HG03378 (cell line): ENCODE data around the gene FZR1.
A peak's percentile ranks its signal among the peaks of the same experiment; 100 is the strongest.

ENCODE experiments used
- ATAC-seq: cut with Tn5 transposase; IDR thresholded peaks from one replicate; pipeline ENCODE4 v1.9.1; 2021; ENCODE audit warnings: mild to moderate bottlenecking, moderate library complexity; ENCODE audit not compliant: unreplicated experiment

FZR1 gene

DNA sequence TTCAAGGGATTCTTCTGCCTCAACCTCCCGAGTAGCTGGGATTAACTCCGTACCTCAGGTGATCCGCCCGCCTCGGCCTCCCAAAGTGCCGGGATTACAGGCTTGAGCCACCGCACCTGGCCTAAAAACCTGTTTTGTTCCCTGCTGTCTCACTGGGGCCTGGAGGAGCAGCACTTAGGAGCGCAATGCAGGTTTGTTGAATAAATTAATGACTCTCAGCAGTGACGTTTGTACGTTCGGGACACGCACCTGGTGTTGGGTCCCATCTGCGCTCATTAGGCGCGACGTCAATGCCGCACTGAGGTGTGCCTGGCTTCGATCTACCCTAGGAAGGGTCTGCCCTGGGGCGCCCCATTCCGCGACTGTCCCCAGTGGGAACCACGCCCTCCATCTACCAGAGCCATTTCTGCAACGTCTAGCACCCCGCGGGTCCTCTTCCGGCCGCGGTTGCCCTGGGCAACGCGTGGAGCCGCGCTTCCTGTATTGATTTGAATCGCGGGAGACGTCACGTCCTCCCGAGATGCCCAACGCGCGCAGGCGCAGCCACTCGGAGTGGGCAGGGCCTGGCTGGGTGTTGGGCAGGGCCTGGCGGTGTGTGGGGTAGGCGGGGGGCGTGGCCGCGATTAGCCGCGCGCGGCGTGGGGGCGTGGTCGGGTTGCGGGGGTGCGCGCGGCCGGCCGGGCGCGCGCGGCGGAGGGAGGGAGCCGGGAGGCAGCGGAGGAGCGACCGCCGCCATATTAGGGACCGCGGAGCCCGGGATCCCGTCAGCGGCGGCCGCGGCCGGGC lies at the start of gene FZR1:
FZR1 (plus strand) TSS at position 714 of the 786 bp plus-strand sequence. CDS start 16,679 bp downstream, outside the sequence.
- peak; percentile 76 for ATAC-seq

DNA sequence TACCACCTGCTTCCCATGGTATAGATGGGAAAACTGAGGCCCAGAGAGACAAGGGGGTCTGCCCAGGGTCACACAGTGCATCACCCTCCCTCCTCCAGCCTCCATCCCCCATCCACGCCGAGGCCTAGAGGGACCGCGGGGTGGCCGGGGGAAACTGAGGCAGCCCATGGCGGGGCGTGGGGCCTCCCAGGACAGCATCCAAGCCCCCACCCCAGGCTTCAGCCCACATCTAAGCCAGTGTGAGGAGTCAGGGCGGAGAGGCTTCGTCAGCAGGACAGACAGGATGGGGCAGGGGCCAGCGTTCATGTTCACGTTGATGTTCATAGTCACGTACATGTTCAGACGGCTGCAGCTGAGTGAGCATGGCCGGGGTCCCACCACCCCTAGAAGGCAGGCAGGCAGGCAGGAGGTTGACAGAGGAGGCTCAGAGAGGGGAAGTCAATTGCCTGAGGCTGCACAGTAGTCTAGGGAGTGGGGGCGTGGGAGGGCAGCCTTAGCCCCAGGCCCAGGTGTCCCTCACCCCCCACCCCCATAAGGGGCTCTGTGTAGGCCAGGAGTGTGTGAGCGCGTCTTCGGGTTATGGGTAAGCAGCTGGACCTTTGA lies 49.1 kb upstream of the FZR1 start:
- no peak for ATAC-seq

DNA sequence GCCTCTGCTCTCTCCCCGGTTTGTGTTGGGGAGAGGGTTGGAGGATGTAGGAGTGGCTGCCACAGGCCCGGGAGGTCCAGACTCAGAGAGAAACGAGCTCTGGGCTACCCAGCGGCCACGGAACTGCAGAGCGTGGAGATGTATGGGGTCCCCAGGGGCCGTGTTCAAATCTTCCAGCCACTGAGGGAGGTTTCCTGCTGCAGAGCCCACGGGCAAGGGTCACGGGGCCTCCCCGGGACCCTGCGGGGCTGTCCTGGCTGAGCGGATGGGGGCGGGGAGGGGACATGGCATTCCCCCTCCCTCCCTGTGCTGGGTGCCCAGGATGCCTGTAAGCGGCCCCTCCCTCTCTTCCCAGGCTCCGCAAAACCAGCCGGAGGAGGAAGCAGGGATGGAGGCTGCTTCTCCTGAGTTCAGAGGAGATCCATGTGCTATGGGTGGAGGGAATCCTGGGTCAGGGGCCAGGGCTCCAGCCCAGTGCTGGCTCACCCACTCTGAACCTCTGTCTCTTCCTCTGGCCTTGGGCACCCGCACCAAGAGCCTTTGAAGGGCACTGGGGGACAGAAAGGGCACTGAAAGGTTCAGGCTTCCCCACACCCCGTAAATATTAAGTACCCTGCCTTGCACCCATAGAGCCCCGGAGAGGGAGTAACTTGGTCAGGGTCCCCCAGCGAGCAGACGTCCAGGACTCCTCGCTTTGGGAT lies 48.4 kb upstream of the FZR1 start:
- ATAC-seq: no peak

DNA sequence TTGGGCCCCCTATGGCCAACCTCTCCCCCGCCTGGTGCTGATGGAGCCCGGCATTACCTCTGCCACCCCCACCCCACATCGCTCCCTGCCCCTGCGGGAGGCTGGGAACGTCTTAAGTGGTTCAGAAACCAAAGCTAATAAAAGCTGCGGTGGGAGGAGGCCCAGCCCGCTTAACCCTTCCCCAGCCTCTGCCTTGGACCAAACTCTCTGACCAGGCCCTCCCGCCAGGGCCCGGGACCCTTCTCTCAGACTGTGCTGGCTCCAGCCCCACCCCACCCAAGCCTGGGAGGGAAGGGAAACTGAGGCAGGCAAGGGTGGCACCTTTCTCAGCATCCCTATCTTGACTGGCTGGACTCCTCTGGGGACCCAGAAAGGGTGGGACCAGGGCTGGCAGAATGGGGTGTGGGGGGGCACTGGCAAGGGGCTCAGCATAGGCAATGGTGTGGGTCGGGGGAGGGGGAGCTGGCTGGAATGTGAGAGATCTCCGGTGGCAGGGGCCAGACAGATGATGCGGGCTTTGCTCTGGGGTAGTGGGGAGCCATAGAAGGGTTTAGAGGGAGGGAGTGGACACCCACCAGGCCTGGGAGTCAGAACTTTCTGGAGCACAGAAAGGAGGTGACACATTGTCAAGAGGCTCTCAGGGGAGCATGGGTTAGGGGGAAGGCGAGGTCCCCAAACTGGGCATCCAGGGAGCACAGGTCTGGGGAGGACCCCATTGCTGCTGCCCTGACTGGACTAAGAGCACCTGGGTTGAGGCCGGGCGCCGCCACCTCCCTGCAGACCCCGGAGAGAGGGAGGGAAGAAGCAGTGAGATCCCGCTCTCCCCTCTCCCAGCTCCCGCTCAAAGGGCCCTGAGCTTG lies 47.7 kb upstream of the FZR1 start:
- ATAC-seq: no peak

DNA sequence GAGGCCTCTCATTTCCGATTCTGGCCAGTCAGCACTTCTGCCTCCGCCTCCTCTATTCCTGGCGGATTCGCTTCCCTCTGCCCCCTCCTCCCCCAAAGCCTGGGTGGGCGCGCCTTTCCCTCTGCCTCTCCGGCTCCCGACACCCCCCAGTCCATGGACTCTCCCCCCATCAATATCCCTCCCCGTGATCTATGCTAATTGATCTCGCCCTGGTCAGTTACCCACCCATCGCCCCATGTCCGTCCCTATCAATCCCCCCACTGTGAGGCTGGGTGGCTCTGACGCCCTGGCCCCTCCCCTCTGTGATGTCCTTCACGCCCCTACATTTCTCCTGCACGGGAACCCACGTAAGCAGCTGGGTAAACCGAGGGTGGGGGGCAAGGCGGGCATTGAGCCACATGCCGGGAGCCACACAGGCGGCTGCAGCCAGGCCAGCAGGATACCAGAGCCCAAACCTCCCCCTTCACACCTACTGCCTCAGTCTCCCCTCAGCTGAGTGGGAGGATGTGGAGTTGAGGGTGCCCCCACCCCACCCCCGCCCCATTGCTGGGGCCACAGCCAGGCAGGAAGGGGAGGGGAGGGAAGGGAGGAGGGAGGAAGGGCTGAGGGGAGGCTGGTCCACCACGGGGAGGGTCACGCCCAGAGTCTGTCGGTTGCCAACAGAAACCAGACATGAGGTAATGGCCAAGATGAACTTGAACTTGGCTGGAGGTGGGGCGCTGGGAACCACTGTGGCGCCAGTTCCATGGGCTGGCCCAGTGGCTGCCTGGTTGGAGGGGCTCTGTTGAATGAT lies 46.8 kb upstream of the FZR1 start:
- ATAC-seq: no peak

DNA sequence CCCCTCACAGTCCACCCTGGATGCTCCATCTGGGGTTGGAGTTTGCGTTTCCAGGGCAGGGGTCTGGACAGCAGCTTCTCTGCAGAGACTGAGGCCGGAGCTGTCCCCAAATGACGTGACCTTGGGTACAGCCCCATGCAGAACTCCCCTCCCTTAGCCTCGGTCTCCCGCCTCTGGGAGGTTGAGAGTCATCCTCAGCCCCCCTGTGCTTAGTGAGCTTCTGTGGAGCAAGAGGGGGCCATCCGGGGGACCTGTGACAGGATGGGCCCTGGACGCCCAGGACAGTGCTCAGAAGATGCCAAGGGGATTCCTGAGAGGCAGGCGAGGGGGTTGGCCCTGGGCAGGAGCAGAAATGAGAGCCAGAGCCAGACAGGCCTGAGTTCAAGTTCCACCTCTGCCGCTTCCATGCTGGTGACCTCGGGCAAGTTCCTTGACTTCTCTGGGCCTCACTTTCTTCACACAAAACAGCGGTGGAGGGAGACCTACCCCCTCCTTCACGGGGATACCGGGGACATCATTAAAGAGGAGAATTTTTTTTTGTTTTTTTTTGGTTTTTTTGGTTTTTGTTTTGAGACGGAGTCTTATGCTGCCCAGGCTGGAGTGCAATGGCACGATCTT lies 46.0 kb upstream of the FZR1 start:
- ATAC-seq: no peak

DNA sequence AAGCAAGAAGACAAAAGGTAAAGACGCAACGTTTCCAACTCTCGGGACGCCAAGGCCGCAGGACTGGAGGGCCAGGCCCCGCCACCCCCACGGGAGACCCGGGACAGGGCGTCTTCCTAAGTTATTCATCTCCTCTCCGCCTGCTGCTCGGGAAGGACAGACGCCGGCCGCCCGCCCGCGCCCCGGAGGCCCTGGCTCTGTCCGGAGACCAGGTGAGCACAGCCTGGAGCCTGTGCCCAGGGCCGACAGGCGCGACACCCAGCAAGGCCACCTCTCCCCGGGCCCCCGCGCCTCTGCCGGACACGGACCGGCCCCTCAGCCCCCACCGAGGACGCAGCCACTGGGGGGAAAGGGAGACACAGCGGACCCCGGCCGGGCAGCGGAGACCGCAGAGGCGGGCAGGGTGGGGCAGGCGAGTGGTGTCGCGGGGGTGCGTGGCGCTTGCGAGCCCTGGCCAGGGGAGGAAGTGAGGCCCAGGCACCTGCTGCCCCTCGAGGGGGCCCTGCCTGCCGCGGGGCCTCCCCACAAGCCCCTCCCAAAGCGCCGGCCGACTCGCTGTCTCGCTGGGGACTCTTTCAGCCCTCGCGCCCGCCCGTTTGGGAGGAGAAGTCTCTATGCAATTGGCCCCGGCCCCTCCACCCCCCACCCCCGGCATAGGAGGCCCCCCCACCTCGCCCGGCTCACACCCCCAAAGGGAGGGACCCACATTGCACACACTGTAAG lies 43.0 kb upstream of the FZR1 start:
- ATAC-seq: no peak

DNA sequence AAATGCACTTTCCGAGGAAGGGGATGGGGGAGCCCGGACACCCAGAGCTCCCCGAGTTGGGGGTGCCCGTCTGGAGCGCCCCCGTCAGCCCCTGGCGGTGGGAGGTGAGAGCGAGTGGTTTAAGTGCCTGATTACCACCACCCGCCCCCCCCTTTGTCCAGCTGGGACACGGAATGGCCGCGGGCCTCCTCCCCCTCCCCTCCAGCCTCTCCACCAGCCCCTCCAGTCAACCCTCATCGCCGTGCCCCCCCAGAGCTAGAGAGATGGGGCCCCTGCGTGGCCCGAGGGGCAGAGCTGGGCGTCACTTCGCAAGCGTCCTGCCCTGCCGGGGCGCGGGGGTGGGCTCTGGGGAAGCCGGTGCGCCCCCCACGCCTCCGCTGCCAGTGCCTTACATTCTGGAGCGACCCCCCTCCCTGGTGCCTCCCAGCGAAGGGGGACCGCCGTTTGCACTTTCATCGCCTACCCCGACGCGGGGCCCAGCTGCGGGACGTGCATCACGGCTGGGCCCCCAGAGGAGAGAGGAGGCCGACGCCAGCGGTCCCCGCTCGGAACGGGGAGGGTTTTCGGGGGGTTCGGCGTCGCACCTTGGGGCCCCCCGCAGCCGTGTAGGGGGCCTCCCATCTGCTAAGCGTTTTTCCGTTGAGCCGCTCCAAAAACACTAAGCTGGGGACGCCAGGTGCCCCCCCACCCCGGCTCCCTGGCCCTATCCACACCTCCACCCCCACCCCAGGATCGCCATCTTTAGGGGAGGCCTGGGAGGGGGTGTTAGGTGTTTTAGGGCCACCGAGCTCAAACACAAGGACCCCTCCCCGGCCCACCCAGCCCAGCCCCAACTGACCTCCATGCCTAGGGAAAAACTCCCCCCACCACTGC lies 42.2 kb upstream of the FZR1 start:
- ATAC-seq: no peak

DNA sequence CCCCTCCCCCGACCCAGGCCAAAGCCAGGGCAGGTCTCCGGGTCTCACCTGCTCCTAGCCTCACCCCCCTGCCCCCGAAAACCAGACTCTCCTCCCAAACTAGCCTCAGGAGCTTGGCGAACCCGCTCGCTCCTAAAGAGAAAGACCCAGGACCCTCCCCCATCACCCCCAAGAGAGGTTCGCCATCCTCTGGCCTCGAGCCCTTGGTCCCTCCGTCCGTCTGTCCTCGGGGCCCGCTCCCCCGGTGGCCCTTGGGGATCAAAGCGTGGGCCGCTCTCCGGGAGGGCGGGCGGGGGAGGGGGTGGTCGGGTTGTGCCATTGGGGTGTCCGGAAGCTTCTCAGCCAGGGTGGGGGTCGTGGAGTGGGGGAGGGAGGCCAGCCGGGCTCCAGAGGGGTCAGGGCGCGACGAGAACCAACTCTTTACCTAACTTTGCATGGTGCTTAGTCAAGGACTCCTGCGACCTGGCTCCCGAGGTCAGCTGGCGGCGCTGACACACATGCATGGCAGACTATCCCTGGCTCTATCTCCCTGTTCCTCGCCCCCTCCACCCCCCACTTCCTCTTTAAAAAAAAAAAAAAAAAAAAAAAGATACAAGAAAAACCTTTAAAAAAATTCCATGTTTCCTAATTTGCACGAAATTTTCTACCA lies 41.4 kb upstream of the FZR1 start:
- ATAC-seq: no peak

DNA sequence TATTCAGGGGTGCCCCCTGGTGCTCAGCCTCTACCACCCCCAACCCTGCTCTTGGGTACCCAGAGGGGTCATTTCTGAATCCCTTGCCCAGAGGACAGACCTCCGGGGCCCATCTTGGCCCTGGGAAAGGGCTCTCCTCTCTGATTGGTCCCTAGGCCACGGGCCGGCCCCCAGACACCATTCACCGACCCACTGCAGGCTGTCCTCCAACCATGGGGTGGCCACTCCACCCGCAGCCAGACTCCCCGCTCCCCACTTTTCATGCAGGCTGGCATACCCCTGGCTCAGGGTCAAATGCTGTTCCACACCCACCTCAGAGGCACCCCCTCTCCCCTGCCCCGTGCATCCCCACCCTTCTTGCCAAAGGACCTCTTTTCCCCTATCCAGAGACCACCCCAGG lies 40.6 kb upstream of the FZR1 start:
- no peak for ATAC-seq

DNA sequence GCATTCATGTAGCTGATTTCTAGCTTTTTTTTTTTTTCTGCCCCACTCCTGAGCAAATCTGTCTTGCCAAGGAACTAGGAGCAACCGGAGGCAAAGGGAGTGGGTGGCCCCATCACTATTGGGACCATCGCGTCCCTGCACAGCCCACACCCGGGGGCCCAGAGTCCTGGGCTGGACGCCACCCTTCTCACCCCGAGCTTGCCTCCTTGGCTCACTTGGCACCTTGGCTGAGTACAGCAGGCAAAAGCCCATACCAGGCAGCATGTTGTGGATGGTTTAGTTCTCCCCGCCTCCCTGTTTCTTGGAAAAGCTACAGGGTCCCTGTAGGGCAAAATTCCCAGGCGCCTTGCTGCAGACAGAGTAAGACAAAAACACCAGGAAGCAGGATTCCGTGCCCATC lies 39.5 kb upstream of the FZR1 start:
- no peak for ATAC-seq

DNA sequence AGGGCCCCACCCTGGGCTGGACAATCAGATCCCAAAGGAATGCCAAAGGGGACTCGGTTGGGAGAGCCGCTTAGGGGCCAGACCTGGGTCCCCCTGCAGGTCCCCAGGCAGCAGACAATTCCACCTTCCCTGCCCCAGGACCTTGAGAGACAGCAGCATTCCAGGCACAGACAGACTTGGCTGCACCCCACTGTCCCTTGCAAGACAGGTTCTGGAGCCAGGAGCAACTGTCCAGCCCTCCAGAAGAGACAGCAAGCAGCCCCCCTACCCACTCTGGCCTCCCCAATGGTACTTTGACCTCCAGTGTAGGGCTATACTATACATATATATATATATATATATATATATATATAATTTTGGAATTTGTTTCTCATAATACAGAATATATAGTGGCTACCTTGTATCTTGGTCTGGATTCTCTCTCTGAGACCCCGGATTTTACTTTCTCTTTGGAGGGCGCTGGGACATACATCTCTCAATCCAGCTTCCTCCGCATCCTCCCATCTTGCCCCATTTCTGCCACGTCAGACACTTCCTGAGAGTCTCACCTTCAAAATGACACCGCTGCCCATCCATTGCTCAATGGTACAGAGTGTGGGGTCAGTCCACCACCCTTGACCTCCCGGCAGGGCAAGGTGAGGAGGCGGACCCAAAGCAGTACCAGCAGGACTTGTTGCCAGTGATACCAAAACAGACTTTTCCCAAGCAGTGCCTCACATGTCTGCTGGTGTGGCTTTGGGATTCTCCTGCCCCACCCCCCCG lies 38.5 kb upstream of the FZR1 start:
- no peak for ATAC-seq

DNA sequence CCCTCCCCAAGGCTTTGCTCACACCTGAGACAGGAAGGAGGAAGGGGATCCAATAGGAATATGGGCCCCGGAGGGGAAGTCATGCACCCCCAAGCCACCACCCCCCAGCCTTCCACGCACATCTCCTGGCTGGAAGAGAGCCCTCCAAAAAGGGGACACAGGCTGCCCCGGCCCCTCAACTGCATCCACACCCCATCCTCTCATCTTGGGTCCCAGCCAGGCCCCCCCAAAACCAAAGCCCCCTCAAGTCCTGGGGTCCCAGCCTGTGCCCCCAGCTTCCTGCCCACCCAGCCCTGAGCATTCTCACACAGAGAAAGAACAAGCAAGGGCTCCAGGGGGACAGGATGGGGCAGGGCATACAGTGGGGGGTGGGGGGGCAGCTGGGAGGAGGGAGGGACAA lies 37.9 kb upstream of the FZR1 start:
- ATAC-seq: no peak

DNA sequence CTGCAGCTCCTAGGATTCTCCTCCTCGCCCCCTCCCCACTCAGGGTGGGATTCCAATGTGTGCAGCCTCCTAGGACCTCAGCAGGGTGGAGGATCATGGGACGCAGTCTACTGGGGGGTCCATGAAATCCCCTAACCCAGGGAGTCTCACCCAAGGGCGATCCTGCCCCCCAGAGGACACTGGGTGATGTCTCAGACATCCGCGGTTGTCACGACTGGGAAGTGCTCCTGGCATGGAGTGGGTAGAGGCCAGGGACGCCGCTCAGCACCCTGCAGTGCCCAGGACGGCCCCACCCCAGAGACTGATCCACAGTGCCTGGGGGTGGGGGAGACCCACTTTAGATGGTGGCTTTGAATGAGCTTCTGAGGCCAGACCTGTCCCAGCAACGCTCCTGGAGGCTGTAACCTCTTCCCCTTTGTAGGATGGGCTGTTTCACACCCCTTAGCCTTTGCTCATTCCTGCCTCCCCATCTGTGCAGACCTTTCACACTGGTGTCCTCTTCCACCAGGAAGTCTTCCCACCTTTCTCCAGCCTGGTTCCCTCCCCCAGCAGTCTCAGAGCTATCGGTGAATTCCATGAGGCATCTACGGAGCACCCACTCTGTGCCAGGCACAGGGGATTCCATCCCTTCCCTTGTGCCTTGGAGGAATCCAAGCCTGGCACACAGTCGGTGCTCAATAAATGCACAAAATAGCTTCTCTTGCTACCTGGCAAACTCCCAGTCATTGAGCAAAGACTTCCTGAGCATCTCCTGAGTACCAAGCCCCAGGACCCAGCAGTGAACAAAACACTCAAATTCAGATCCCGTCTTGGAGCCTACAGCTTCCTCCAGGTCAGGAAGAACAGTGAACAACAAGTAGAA lies 36.2 kb upstream of the FZR1 start:
- ATAC-seq: no peak

DNA sequence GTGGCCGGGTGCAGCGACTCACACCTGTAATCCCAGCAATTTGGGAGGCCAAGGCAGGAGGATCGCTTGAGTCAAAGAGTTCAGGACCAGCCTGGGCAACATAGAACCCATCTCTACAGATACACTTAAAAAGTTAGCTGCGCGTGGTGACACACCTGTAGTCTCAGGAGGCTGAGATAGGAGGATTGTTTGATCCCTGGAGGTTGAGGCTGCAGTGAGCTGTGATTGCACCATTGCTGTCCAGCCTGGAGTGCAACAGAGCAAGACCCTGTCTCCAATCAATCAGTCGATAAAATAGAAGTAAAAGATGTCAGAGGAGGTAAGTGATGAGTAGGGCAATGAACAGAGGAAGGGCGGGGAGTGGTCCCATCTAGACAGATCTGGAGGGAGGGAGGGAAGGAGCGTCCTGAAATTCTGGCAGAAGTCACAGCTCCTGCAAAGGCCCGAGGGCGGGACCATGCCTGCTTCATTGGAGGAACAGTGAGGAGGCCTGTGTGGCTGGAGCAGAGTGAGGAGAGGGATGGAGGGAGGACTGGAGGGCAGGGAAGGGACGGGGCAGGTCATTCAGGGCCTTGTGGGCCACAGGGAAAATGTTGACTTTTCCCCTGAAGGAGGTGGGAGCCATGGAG lies 35.5 kb upstream of the FZR1 start:
- no peak for ATAC-seq
